Mesodermal cell (in vitro differentiated cells): Measurements from ENCODE around the gene KRTAP10-5.

Source experiments
- H3K27ac ChIP-seq: 2 replicates; pipeline ENCODE4 v1.7.0; 2013; ENCODE audit warnings: mild to moderate bottlenecking, low read depth, low read length, moderate library complexity; ENCODE audit not compliant: severe bottlenecking
- H3K36me3 ChIP-seq: 2 replicates; pipeline ENCODE4 v1.7.1; 2013; ENCODE audit warnings: mild to moderate bottlenecking, low read length, moderate library complexity; ENCODE audit not compliant: control insufficient read depth, insufficient read depth
- H3K4me1 ChIP-seq: one replicate; pipeline ENCODE4 v1.7.1; 2013; ENCODE audit warnings: mild to moderate bottlenecking, low read length; ENCODE audit not compliant: insufficient read depth, control insufficient read depth, poor library complexity, severe bottlenecking
- H3K4me3 ChIP-seq: 2 replicates; pipeline ENCODE4 v1.7.0; 2013; ENCODE audit warnings: low read length, control low read depth, mild to moderate bottlenecking; ENCODE audit not compliant: insufficient read depth, poor library complexity, severe bottlenecking; ENCODE audit errors: extremely low read depth
- H3K9me3 ChIP-seq: 2 replicates; pipeline ENCODE4 v1.7.1; 2013; ENCODE audit warnings: mild to moderate bottlenecking, low read length, moderate library complexity; ENCODE audit not compliant: control insufficient read depth
- WGBS, 2 experiments: methylation state at CpG; one replicate each; pipeline ENCODE4 v1.1.5; 2013; ENCODE audit warnings: missing lambda C conversion rate in 2 of 2; ENCODE audit not compliant: insufficient coverage in 2 of 2; 5-methylcytosine and 5-hydroxymethylcytosine counted together

KRTAP10-5 gene

GRCh38 chr21:44618504-44618903 is 38.1 kb upstream of the KRTAP10-5 start:
- Histone ChIP-seq H3K36me3 (no peaks in the 10 kb centered on the region), H3K27ac (no peak overlapping the region), H3K4me3 (no peak overlapping the region), H3K4me1 (no peaks in the 10 kb centered on the region), H3K9me3 (peaks cover 28% of the 10 kb centered on the region)
- WGBS, 2 experiments = 80% methylated on average over 1 of the region's 4 CpGs; no CpG with 5 or more reads in 1 of the 2 experiments

DNA sequence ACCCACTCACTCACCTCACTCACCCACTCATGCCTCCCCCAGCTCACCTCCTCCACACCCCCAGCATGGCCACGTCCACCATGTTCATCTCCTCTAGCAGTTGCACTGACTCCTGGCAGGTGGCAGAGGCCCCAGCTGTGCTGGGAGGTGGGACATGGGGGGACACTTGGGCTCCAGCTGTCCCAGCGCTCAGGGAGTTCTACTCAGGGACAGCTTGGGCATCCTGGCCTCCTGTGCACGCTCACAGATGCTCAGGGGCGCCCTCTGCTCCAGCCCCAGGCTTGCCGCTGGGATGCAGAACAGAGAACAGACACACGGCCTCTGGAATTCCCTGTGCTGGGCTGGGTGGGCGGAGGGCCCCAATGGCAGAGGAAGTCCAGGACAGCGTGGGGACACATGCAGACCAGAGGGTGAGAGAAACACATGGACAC is 36.7 kb upstream of the KRTAP10-5 start:
- no peaks in the 10 kb centered on the region for H3K36me3 ChIP-seq
- 64 to 77% methylated on average over 6 to 7 of the region's 8 CpGs for WGBS, 2 experiments
- peaks cover 16% of the 10 kb centered on the region for H3K9me3 ChIP-seq
- H3K27ac ChIP-seq = no peak overlapping the region
- H3K4me1 ChIP-seq = no peaks in the 10 kb centered on the region
- no peak overlapping the region for H3K4me3 ChIP-seq

GRCh38 chr21:44616591-44616926 is 36.2 kb upstream of the KRTAP10-5 start:
- Histone ChIP-seq H3K27ac (no peak overlapping the region), H3K36me3 (no peaks in the 10 kb centered on the region), H3K9me3 (peaks cover 18% of the 10 kb centered on the region), H3K4me3 (no peak overlapping the region), H3K4me1 (no peaks in the 10 kb centered on the region)
- WGBS, 2 experiments = 85 to 89% methylated on average over 14 to 16 of the region's 16 CpGs

GRCh38 chr21:44615911-44616590 is 35.6 kb upstream of the KRTAP10-5 start:
- H3K36me3 ChIP-seq = no peaks in the 10 kb centered on the region
- 81 to 92% methylated on average over 14 to 16 of the region's 17 CpGs for WGBS, 2 experiments
- H3K9me3 ChIP-seq = peaks cover 23% of the 10 kb centered on the region
- no peak overlapping the region for H3K4me3 ChIP-seq
- no peaks in the 10 kb centered on the region for H3K4me1 ChIP-seq
- no peak overlapping the region for H3K27ac ChIP-seq

DNA sequence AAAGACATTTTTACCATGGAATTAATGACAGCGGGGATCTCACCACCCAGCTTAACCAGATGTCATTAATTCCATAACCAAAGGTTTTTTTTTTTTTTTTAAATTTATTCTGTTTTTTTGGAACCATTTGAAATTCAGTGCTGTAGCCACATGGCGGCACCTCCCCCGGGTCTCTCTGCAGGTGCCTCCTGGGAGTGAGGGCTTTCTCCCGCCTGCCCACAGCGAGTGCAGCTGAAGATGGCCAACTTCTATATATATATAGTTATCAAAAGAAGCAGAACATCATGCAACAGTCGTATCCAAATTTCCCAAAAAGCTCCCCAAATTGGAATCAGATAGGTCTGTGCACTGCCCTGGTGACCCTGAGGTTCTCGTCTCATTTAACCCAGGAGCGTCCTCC is 35.1 kb upstream of the KRTAP10-5 start:
- H3K36me3 ChIP-seq = no peaks in the 10 kb centered on the region
- 93 to 94% methylated on average over 2 to 3 of the region's 8 CpGs for WGBS, 2 experiments
- no peaks in the 10 kb centered on the region for H3K4me1 ChIP-seq
- no peak overlapping the region for H3K27ac ChIP-seq
- no peak overlapping the region for H3K4me3 ChIP-seq
- peaks cover 24% of the 10 kb centered on the region for H3K9me3 ChIP-seq

DNA sequence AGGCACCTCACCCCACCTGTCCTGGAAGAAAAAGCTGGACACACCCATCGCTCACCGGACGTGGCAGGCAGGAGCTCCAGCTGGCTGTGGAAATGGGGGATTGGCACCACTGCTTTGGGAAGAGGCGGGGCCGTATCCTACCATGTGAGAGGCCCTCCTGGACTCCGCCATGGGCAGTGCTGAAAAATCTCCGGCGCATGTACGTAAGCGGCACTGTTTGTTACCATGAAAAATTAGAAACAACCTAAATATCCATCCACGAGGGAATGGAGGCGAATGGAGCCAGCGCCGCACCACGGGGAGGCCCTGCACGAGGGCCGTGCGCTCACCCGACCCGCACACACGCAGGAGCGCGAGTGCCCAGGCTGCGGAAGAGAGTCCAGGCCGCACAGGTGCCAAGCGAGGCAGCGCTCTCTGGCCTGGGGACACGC is 34.6 kb upstream of the KRTAP10-5 start:
- WGBS, 2 experiments = 94 to 95% methylated on average over 24 to 28 of the region's 28 CpGs
- peaks cover 25% of the 10 kb centered on the region for H3K9me3 ChIP-seq

DNA sequence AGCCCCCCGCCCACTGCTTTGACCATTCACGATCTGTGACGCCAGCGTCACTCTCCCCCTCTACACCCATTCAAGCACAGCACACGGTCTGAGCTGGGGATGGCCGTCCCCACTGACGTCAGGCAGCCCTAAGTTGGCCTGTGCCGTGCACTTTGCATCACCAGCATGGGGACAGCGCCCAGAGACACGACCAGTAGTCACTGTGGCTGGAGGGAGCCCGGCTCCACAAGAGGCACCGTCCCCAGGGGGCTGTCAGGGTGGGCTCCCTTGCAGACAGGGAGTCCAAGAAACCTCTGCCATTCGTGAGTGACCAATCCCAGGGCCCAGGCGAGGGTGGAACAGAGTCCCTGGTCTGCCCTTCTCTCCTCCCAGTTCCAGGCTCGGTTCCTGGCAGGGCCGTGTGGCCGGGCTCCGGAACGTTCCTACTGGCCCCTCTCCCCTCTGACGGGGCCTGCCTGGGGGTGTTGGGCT is 33.8 kb upstream of the KRTAP10-5 start:
- Histone ChIP-seq H3K9me3 (peaks cover 20% of the 10 kb centered on the region), H3K27ac (no peak overlapping the region), H3K36me3 (no peaks in the 10 kb centered on the region), H3K4me1 (no peaks in the 10 kb centered on the region), H3K4me3 (no peak overlapping the region)
- 91 to 92% methylated on average over 9 to 14 of the region's 20 CpGs for WGBS, 2 experiments

More for the DNA sequence above, 34.6 kb upstream of the KRTAP10-5 start:
- no peaks in the 10 kb centered on the region for H3K4me1 ChIP-seq
- no peak overlapping the region for H3K4me3 ChIP-seq
- no peak overlapping the region for H3K27ac ChIP-seq
- H3K36me3 ChIP-seq = no peaks in the 10 kb centered on the region

GRCh38 chr21:44613386-44614155 is 33.2 kb upstream of the KRTAP10-5 start:
- no peak overlapping the region for H3K4me3 ChIP-seq
- WGBS, 2 experiments = 89 to 93% methylated on average over 21 to 22 of the region's 26 CpGs
- no peak overlapping the region for H3K27ac ChIP-seq
- H3K4me1 ChIP-seq = no peaks in the 10 kb centered on the region
- no peaks in the 10 kb centered on the region for H3K36me3 ChIP-seq
- H3K9me3 ChIP-seq = peaks cover 24% of the 10 kb centered on the region

DNA sequence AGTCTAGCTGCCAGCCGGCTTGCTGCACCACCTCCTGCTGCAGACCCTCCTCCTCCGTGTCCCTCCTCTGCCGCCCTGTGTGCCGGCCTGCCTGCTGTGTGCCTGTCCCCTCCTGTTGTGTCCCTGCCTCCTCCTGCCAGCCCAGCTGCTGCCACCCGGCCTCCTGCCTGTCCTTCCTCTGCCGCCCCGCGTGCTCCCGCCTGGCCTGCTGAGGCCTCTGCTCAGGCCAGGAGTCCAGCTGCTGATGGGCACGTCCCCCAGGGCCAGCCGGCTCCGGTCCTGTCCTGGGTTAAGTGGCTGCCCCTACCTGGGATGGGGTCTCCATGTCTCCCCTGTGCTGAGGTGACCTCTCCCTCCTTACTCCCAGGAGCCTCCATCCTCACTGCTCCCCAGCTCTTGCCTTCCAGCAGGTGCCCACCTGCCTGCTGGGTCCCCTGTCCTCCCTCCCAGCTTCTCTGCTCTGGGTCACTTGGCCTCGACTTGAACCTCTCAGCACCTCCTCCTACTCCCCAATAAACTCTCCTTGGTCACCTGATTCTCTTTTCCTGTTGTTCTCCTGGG is 32.3 kb upstream of the KRTAP10-5 start:
- WGBS, 2 experiments = 88 to 93% methylated on average over 7 to 13 of the region's 13 CpGs
- Histone ChIP-seq H3K36me3 (no peaks in the 10 kb centered on the region), H3K4me3 (no peak overlapping the region), H3K9me3 (peaks cover 24% of the 10 kb centered on the region), H3K4me1 (no peaks in the 10 kb centered on the region), H3K27ac (no peak overlapping the region)

DNA sequence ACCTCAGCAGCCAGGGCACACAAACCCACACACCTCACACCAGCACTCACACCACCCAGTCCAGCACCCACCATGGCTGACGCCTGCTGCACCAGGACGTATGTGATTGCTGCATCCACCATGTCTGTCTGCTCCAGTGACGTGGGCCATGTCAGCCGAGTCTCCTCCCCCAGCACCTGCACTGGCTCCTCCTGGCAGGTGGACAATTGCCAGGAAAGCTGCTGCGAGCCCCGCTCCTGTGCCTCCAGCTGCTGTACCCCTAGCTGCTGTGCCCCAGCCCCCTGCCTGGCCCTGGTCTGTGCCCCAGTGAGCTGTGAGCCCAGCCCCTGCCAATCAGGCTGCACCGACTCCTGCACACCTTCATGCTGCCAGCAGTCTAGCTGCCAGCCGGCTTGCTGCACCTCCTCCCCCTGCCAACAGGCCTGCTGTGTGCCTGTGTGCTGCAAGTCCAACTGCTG is 31.7 kb upstream of the KRTAP10-5 start, which contains the start of gene KRTAP10-8:
KRTAP10-8 (plus strand) TSS at position 51 of the 458 bp plus-strand sequence; CDS start at position 73, 22 bp downstream.
- WGBS, 2 experiments = 82 to 98% methylated on average over 7 of the region's 8 CpGs
- H3K36me3 ChIP-seq = no peaks in the 10 kb centered on the region
- H3K4me1 ChIP-seq = no peaks in the 10 kb centered on the region
- peaks cover 24% of the 10 kb centered on the region for H3K9me3 ChIP-seq
- H3K27ac ChIP-seq = no peak within 1 kb of the TSS
- H3K4me3 ChIP-seq = no peak within 1 kb of the TSS
